Esophagus squamous epithelium (tissue), 4 donors: Measurements from ENCODE around the gene DCST2.

Experiments used
- POLR2A ChIP-seq, 4 donors: fragments of 450-650 bp; IDR thresholded peaks; one replicate each; pipeline ENCODE4 v1.6.1; 2017; ENCODE audit warnings: antibody characterized with exemption in 4 of 4, mild to moderate bottlenecking in 4 of 4, moderate library complexity in 3 of 4
- TF ChIP-seq, protein P1 (sequence below), 6 experiments: fragments of 450-650 bp in 4 of 6; fragments of 200-600 bp in 2 of 6; sonication (generic) in 2 of 6; IDR thresholded peaks; one replicate each; pipeline ENCODE4 v1.5.1; 2016 to 2019; ENCODE audit warnings: antibody characterized with exemption in 6 of 6, mild to moderate bottlenecking in 4 of 6, moderate library complexity in 4 of 6

DNA sequence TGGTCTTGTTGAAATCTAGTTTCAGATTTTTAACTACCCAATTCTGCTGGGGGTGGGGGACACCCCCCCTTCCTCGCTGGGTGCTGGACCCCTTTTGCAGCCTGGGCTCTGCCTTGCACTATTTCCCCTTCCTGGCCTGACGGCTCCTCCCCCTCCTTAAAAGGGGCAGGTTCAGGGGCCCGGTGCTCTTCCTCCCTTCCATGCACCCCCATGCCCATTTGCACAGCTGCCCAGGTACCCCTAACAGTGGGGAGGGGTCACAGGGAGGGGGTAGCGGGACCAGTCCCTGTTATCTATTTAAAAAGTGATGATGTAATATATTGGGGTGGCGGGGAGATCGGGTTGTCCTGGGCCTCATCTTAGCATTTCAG is 15.7 kb downstream of the DCST2 start:
- TF ChIP-seq, protein P1, sequence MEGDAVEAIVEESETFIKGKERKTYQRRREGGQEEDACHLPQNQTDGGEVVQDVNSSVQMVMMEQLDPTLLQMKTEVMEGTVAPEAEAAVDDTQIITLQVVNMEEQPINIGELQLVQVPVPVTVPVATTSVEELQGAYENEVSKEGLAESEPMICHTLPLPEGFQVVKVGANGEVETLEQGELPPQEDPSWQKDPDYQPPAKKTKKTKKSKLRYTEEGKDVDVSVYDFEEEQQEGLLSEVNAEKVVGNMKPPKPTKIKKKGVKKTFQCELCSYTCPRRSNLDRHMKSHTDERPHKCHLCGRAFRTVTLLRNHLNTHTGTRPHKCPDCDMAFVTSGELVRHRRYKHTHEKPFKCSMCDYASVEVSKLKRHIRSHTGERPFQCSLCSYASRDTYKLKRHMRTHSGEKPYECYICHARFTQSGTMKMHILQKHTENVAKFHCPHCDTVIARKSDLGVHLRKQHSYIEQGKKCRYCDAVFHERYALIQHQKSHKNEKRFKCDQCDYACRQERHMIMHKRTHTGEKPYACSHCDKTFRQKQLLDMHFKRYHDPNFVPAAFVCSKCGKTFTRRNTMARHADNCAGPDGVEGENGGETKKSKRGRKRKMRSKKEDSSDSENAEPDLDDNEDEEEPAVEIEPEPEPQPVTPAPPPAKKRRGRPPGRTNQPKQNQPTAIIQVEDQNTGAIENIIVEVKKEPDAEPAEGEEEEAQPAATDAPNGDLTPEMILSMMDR (IDR thresholded peaks at IDR 0.05) = no peak
- TF ChIP-seq POLR2A (IDR thresholded peaks at IDR 0.05) = no peak
